Inflammatory macrophage (primary cell): Measurements from ENCODE around the gene FREM3.
A peak's percentile ranks its signal among the peaks of the same experiment; 100 is the strongest.
"Not testable (repeated sequence)": the region's sequence is repeated elsewhere in the genome, so short reads cannot be mapped to it uniquely, and the experiment has no call there.

ENCODE experiments used
- DNase-seq, 2 donors: peaks; one replicate each; pipeline ENCODE4 v3.0.0-alpha.2; 2020 to 2022

The FREM3 gene

GRCh38 chr4:143575331-143575730 lies 125.1 kb downstream of the FREM3 start:
- no peak for DNase-seq

- DNase-seq = no peak
Observed at GRCh38 chr4:143564472-143564871, 136.0 kb downstream of the FREM3 start.

GRCh38 chr4:143559757-143560147 lies 140.7 kb downstream of the FREM3 start:
- DNase-seq = no peak

GRCh38 chr4:143558823-143559756 lies 141.4 kb downstream of the FREM3 start:
- peak; percentile 14 to 30 for DNase-seq

- no peak for DNase-seq
Observed at GRCh38 chr4:143558286-143558685, 142.2 kb downstream of the FREM3 start.

- DNase-seq = no peak
Observed at GRCh38 chr4:143555676-143556075, 144.8 kb downstream of the FREM3 start.

- DNase-seq = no peak
Observed at GRCh38 chr4:143554728-143555597, 145.5 kb downstream of the FREM3 start.

GRCh38 chr4:143549928-143550327 lies 150.5 kb downstream of the FREM3 start:
- DNase-seq = no peak

GRCh38 chr4:143539670-143540023 lies 160.8 kb downstream of the FREM3 start:
- DNase-seq = no peak

- no peak for DNase-seq
Observed at GRCh38 chr4:143538979-143539669, 161.4 kb downstream of the FREM3 start.

GRCh38 chr4:143531788-143532491 lies 168.5 kb downstream of the FREM3 start:
- no peak for DNase-seq

- no peak for DNase-seq
Observed at GRCh38 chr4:143531380-143531779, 169.1 kb downstream of the FREM3 start.

GRCh38 chr4:143528046-143528445 lies 172.4 kb downstream of the FREM3 start:
- DNase-seq = not testable (repeated sequence)
